IMR-90 (cell line): ENCODE measurements around the gene ZCWPW1. TPM values are rescaled to one million over a fixed set of nuclear protein-coding genes. Genes with fewer than 3 reads are reported as not detected.
"Not testable (repeated sequence)": the region's sequence is repeated elsewhere in the genome, so short reads cannot be mapped to it uniquely, and the experiment has no call there.

Experiments used
- ATAC-seq: fragments of 200-7000 bp; cut with Tn5 transposase; 2 replicates; pipeline ENCODE4 v1.9.1; 2020; ENCODE audit warnings: low read depth, mild to moderate bottlenecking, moderate library complexity
- BruUV-seq: library from RNA; stranded (reverse); fragments of 400-500 nt; replicated peaks from 2 replicates; lab custom pipeline; 2021; lab: Mats Ljungman, UMichigan
- CTCF ChIA-PET: fragments of 300-600 bp; formaldehyde crosslinking; extraction: SDS; loops from one replicate; lab custom pipeline; 2021; ENCODE audit warnings: antibody characterized with exemption; lab: Yijun Ruan, JAX
- POLR2A ChIA-PET: fragments of 300-600 bp; sonication (Branson Sonifier 250); formaldehyde crosslinking; loops from one replicate; lab custom pipeline; 2022; ENCODE audit warnings: antibody characterized with exemption; ENCODE audit not compliant: unreplicated experiment; lab: Charles Lee
- DNase-seq: peaks from one replicate; pipeline ENCODE4 v3.0.0; 2013
- H2AFZ ChIP-seq: replicated peaks from 2 replicates; pipeline ENCODE3; 2013; ENCODE audit warnings: low read length, mild to moderate bottlenecking; ENCODE audit not compliant: poor library complexity
- H2AK5ac ChIP-seq: 2 replicates; pipeline ENCODE4 v1.6.1; 2013; ENCODE audit warnings: low read depth, low read length, inconsistent platforms
- H2AK9ac ChIP-seq: replicated peaks from 2 replicates; pipeline ENCODE3; 2013; ENCODE audit warnings: mild to moderate bottlenecking, low read depth, low read length, moderate library complexity; ENCODE audit not compliant: poor library complexity
- H2BK120ac ChIP-seq: 2 replicates; pipeline ENCODE4 v1.6.1; 2013; ENCODE audit warnings: low read depth, low read length, inconsistent platforms
- H2BK15ac ChIP-seq: 3 replicates; pipeline ENCODE4 v1.6.1; 2013; ENCODE audit warnings: low read depth, low read length, inconsistent platforms
- H2BK20ac ChIP-seq: 2 replicates; pipeline ENCODE4 v1.6.1; 2013; ENCODE audit warnings: low read depth, mild to moderate bottlenecking, inconsistent platforms, low read length, moderate library complexity
- H2BK5ac ChIP-seq: 2 replicates; pipeline ENCODE4 v1.6.1; 2013; ENCODE audit warnings: mild to moderate bottlenecking, low read depth, low read length, inconsistent platforms; ENCODE audit not compliant: poor library complexity, severe bottlenecking
- H3K14ac ChIP-seq: replicated peaks from 2 replicates; pipeline ENCODE4 v1.6.1; 2013; ENCODE audit warnings: low read depth, low read length, inconsistent platforms
- H3K18ac ChIP-seq: 2 replicates; pipeline ENCODE4 v1.6.1; 2013; ENCODE audit warnings: low read depth, low read length, control low read depth
- H3K23ac ChIP-seq: 2 replicates; pipeline ENCODE4 v1.6.1; 2013; ENCODE audit warnings: low read depth, low read length, inconsistent platforms
- H3K27ac ChIP-seq: 2 replicates; pipeline ENCODE4 v1.5.1; 2013; ENCODE audit warnings: mild to moderate bottlenecking, control low read depth, low read length; ENCODE audit not compliant: insufficient read depth
- H3K27me3 ChIP-seq: 2 replicates; pipeline ENCODE4 v1.6.1; 2013; ENCODE audit warnings: low read length; ENCODE audit not compliant: control insufficient read depth, insufficient read depth
- H3K36me3 ChIP-seq: 2 replicates; pipeline ENCODE4 v1.6.1; 2013; ENCODE audit warnings: low read length, mixed read lengths; ENCODE audit not compliant: control insufficient read depth, insufficient read depth
- H3K4ac ChIP-seq: 2 replicates; pipeline ENCODE4 v1.6.1; 2013; ENCODE audit warnings: low read depth, low read length, inconsistent platforms
- H3K4me1 ChIP-seq: 2 replicates; pipeline ENCODE4 v1.6.1; 2013; ENCODE audit warnings: low read length, mixed read lengths; ENCODE audit not compliant: control insufficient read depth, insufficient read depth
- H3K4me2 ChIP-seq: 2 replicates; pipeline ENCODE4 v1.6.1; 2013; ENCODE audit warnings: low read depth, mild to moderate bottlenecking, control low read depth, low read length, moderate library complexity
- H3K4me3 ChIP-seq: 2 replicates; pipeline ENCODE4 v1.5.1; 2013; ENCODE audit warnings: low read depth, mild to moderate bottlenecking, control low read depth, low read length, moderate library complexity; ENCODE audit not compliant: insufficient read depth
- H3K56ac ChIP-seq: 2 replicates; pipeline ENCODE4 v1.6.1; 2013; ENCODE audit warnings: low read length, inconsistent platforms; ENCODE audit not compliant: insufficient read depth; ENCODE audit errors: extremely low read depth
- H3K79me1 ChIP-seq, 2 experiments: 2 replicates each; pipeline ENCODE4 v1.6.1; 2013; ENCODE audit warnings: low read length in 2 of 2, inconsistent platforms in 1 of 2, low read depth in 1 of 2
- H3K9ac ChIP-seq: 2 replicates; pipeline ENCODE4 v1.6.1; 2013; ENCODE audit warnings: low read depth, low read length, control low read depth
- H3K9me1 ChIP-seq: 2 replicates; pipeline ENCODE4 v1.6.1; 2013; ENCODE audit warnings: low read length, inconsistent platforms; ENCODE audit not compliant: insufficient read depth
- H3K9me3 ChIP-seq: 2 replicates; pipeline ENCODE4 v1.6.1; 2013; ENCODE audit warnings: low read length; ENCODE audit not compliant: control insufficient read depth, insufficient read depth
- H4K20me1 ChIP-seq: 2 replicates; pipeline ENCODE4 v1.6.1; 2013; ENCODE audit warnings: low read length, inconsistent platforms; ENCODE audit not compliant: insufficient read depth
- H4K5ac ChIP-seq: 2 replicates; pipeline ENCODE4 v1.6.1; 2013; ENCODE audit warnings: mild to moderate bottlenecking, low read depth, low read length, control low read depth
- H4K8ac ChIP-seq, 2 experiments: 2 replicates each; pipeline ENCODE4 v1.6.1; 2013; ENCODE audit warnings: low read depth in 2 of 2, low read length in 2 of 2, control low read depth in 1 of 2, inconsistent platforms in 1 of 2
- H4K91ac ChIP-seq: 2 replicates; pipeline ENCODE4 v1.6.1; 2013; ENCODE audit warnings: low read depth, low read length, inconsistent platforms; ENCODE audit not compliant: insufficient read depth
- WGBS, 2 experiments: methylation state at CpG; one replicate each; pipeline versions ENCODE4 v1.1.5 to v1.1.7; 2013; ENCODE audit warnings: missing lambda C conversion rate in 2 of 2; ENCODE audit not compliant: insufficient read length in 1 of 2; ENCODE audit errors: extremely low coverage in 2 of 2; 5-methylcytosine and 5-hydroxymethylcytosine counted together
- dilution Hi-C: fragments of 300-500 bp; cut with HindIII; formaldehyde crosslinking; loops from one replicate; pipeline ENCODE4 v1.14.3; 2018; ENCODE audit warnings: low sequenced_read_pairs; ENCODE audit not compliant: unreplicated experiment
- in situ Hi-C: fragments of 300-500 bp; cut with MboI; formaldehyde crosslinking; loops from 3 replicates; pipeline ENCODE4 v1.14.3; 2019; ENCODE audit warnings: low sequenced_read_pairs, inconsistent platforms, mixed read lengths
- intact Hi-C: fragments of 100-400 bp; cut with micrococcal nuclease; formaldehyde crosslinking; loops from 2 replicates; pipeline ENCODE4 v1.10.0; 2022
- polyA plus RNA-seq, 3 experiments: library from polyadenylated mRNA; depleted of rRNA; stranded (reverse); fragments of >200 nt; gene quantifications; 2 replicates each; pipeline ENCODE4 v1.2.3, GENCODE V29; 2012; ENCODE audit warnings: low replicate concordance in 1 of 3
- total RNA-seq: library from RNA; depleted of rRNA; stranded (reverse); fragments of >200 nt; gene quantifications from 2 replicates; pipeline ENCODE4 v1.2.3, GENCODE V29; 2012

ZCWPW1 gene
- total and polyA plus RNA-seq, 2 of the 4 experiments (the other 2 are of a cell fraction) = 0.72 to 1.3 TPM

- peak overlapping the region; percentile 85 for H2AK5ac ChIP-seq
- H3K4me2 ChIP-seq = 0 out of 2 replicates have a peak overlapping the region, but pooled peaks have one; percentile 2
- H4K91ac ChIP-seq = peak overlapping the region; percentile 97
- peaks cover 12% of the 10 kb centered on the region for H3K4me1 ChIP-seq
- H3K36me3 ChIP-seq, dilution Hi-C loops, POLR2A ChIA-PET, H3K27me3 ChIP-seq, DNase-seq, H3K23ac ChIP-seq, BruUV-seq, H4K20me1 ChIP-seq, H2AFZ ChIP-seq, H2AK9ac ChIP-seq, intact Hi-C loops, H3K4me3 ChIP-seq, H3K9me3 ChIP-seq, ATAC-seq: not testable (repeated sequence)
- WGBS, 2 experiments = 84% methylated on average over 3 of the region's 7 CpGs; no CpG with 5 or more reads in 1 of the 2 experiments
- H3K27ac ChIP-seq = peak overlapping the region; percentile 54
- CTCF ChIA-PET = interaction anchor here (0.6 to 1.1 kb wide), 3 partner anchors 10 to 13 kb away, joined by 3 to 4 read pairs (median 3); partner anchors contain the start of gene ZCWPW1
- peak overlapping the region; percentile 30; the same call in 1 of the 2 replicates for H3K56ac ChIP-seq
- H2BK20ac ChIP-seq = peak overlapping the region; percentile 65
- H4K8ac ChIP-seq = peak overlapping the region; percentile 34 to 84; a peak in 3 of 4 replicates
- H3K14ac ChIP-seq = 0 out of 2 replicates have a peak overlapping the region, but pooled peaks have one; percentile 16
- H3K9me1 ChIP-seq = peaks cover 14% of the 10 kb centered on the region
- H2BK120ac ChIP-seq = peak overlapping the region; percentile 83
- in situ Hi-C loops = loop anchor here (25.0 kb wide), 1 partner anchor 673 kb away; no protein-coding TSS in a partner anchor
- H3K4ac ChIP-seq = peak overlapping the region; percentile 91
- peak overlapping the region; percentile 0; the same call in 1 of the 2 replicates for H3K9ac ChIP-seq
- H3K79me1 ChIP-seq = peaks cover 8 to 26% of the 10 kb centered on the region in 2 experiments; a peak in 3 of 4 replicates
- H2BK5ac ChIP-seq = peak overlapping the region; percentile 94
- H2BK15ac ChIP-seq = peak overlapping the region; percentile 83; the same call in 2 of the 3 replicates
- H3K18ac ChIP-seq = peak overlapping the region; percentile 59
- H4K5ac ChIP-seq = peak overlapping the region; percentile 68
Measured at GRCh38 chr7:100439244-100439643, 10.7 kb upstream of the ZCWPW1 start.

DNA sequence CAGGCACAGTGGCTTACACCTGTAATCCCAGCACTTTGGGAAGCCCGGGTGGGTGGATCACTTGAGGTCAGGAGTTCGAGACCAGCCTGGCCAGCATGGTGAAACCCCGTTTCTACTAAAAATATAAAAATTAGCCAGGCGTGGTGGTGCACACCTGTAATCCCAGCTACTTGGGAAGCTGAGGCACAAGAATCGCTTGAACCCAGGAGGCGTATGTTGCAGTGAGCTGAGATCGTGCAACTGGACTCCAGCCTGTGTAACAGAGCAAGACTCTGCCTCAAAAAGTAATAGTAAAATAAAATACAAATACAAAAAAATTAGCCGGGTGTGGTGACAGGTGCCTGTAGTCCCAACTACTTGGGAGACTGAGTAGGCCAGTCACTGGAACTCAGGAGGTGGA, 10.2 kb upstream of the ZCWPW1 start:
- H3K14ac ChIP-seq, H3K4me2 ChIP-seq, H3K27me3 ChIP-seq, H2AFZ ChIP-seq, POLR2A ChIA-PET, H3K23ac ChIP-seq, H3K4me3 ChIP-seq, dilution Hi-C loops, intact Hi-C loops, BruUV-seq, H3K9me3 ChIP-seq, H3K56ac ChIP-seq, H3K9ac ChIP-seq, H3K18ac ChIP-seq, H2AK9ac ChIP-seq, H4K20me1 ChIP-seq, DNase-seq, ATAC-seq: not testable (repeated sequence)
- H2BK15ac ChIP-seq = peak overlapping the region; percentile 83; the same call in 2 of the 3 replicates
- H4K5ac ChIP-seq = peak overlapping the region; percentile 68
- peak overlapping the region; percentile 97 for H4K91ac ChIP-seq
- CTCF ChIA-PET = interaction anchor here (0.6 kb wide), 1 partner anchor 13 kb away, joined by 3 read pairs; no protein-coding TSS in a partner anchor
- H4K8ac ChIP-seq = peak overlapping the region; percentile 34 to 84; a peak in 3 of 4 replicates
- peaks cover 13 to 31% of the 10 kb centered on the region in 2 experiments for H3K79me1 ChIP-seq
- peaks cover 11% of the 10 kb centered on the region for H3K36me3 ChIP-seq
- H2BK20ac ChIP-seq = peak overlapping the region; percentile 65; the same call in 1 of the 2 replicates
- no CpG with 5 or more reads among the region's 8 CpGs for WGBS, 2 experiments
- H2BK120ac ChIP-seq = peak overlapping the region; percentile 83
- peaks cover 10% of the 10 kb centered on the region for H3K4me1 ChIP-seq
- H2BK5ac ChIP-seq = peak overlapping the region; percentile 94
- H3K27ac ChIP-seq = peak overlapping the region; percentile 54
- peak overlapping the region; percentile 78; the same call in 1 of the 2 replicates for H2AK5ac ChIP-seq
- peaks cover 16% of the 10 kb centered on the region for H3K9me1 ChIP-seq
- in situ Hi-C loops = loop anchor here (25.0 kb wide), 1 partner anchor 674 kb away; no protein-coding TSS in a partner anchor
- peak overlapping the region; percentile 91; the same call in 1 of the 2 replicates for H3K4ac ChIP-seq
